HCT116 (cell line): ENCODE measurements around the gene CHST11. TPM values are rescaled to one million over a fixed set of nuclear protein-coding genes. Genes with fewer than 3 reads are reported as not detected.

ENCODE experiments used
- ATAC-seq: fragments of 200-7000 bp; cut with Tn5 transposase; 2 replicates; pipeline ENCODE4 v1.9.1; 2020; ENCODE audit warnings: mild to moderate bottlenecking, moderate library complexity
- BruUV-seq: library from RNA; stranded (reverse); fragments of 400-500 nt; replicated peaks from 2 replicates; lab custom pipeline; 2021; lab: Mats Ljungman, UMichigan
- CTCF ChIA-PET: fragments of 300-600 bp; sonication (Branson Sonifier 250); formaldehyde crosslinking; loops from one replicate; lab custom pipeline; 2021; ENCODE audit warnings: antibody characterized with exemption; lab: Charles Lee
- POLR2A ChIA-PET: fragments of 300-600, 350-600 bp; sonication (Branson Sonifier 250); formaldehyde crosslinking; loops from one replicate; lab custom pipeline; 2021; ENCODE audit warnings: antibody characterized with exemption; lab: Charles Lee
- RAD21 ChIA-PET, 2 experiments: fragments of 300-600 bp; sonication (Branson Sonifier 250); formaldehyde crosslinking; loops; one replicate each; lab custom pipeline; 2023; ENCODE audit warnings: low total read pairs in 2 of 2; ENCODE audit not compliant: uncharacterized antibody in 2 of 2, unreplicated experiment in 2 of 2, low non-redundant PET in 1 of 2; lab: Charles Lee
- DNase-seq: peaks from one replicate; pipeline ENCODE4 v3.0.0-alpha.2; 2010; ENCODE audit warnings: low read depth, low spot score
- H2AFZ ChIP-seq: fragments of 200-600 bp; shearing (Covaris generic), sonication (generic); 2 replicates; pipeline ENCODE4 v1.6.1; 2017; ENCODE audit warnings: low read depth, mixed run types, mixed read lengths, antibody characterized with exemption, low read length; ENCODE audit not compliant: poor library complexity, severe bottlenecking
- H3K27ac ChIP-seq: 2 replicates; pipeline ENCODE4 v1.5.1; 2012; ENCODE audit warnings: low read depth, low read length
- H3K27me3 ChIP-seq: fragments of 200-600 bp; sonication (generic); 2 replicates; pipeline ENCODE4 v1.6.1; 2016; ENCODE audit warnings: mixed run types, low read length, mixed read lengths; ENCODE audit not compliant: insufficient read depth
- H3K36me3 ChIP-seq, 2 experiments: fragments of 200-500 bp in 1 of 2; fragments of 200-600 bp in 1 of 2; sonication (Bioruptor generic) in 1 of 2; sonication (generic) in 1 of 2; 2 replicates each; pipeline versions ENCODE4 v1.5.1 to v1.6.1; 2014 to 2016; ENCODE audit warnings: low read length in 2 of 2, inconsistent platforms in 1 of 2, mixed read lengths in 1 of 2, mixed run types in 1 of 2; ENCODE audit not compliant: insufficient read depth in 2 of 2, control insufficient read depth in 1 of 2
- H3K4me1 ChIP-seq, 2 experiments: fragments of 200-600 bp in 1 of 2; sonication (generic) in 1 of 2; 2 replicates each; pipeline versions ENCODE4 v1.5.1 to v1.6.1; 2012 to 2017; ENCODE audit warnings: low read length in 2 of 2, inconsistent platforms in 1 of 2, mild to moderate bottlenecking in 1 of 2, mixed read lengths in 1 of 2, mixed run types in 1 of 2, moderate library complexity in 1 of 2; ENCODE audit not compliant: insufficient read depth in 2 of 2, control insufficient read depth in 1 of 2
- H3K4me2 ChIP-seq: fragments of 200-600 bp; sonication (generic); 2 replicates; pipeline ENCODE4 v1.6.1; 2017; ENCODE audit warnings: mixed run types, low read length, mixed read lengths
- H3K4me3 ChIP-seq, 2 experiments: fragments of 200-600 bp in 1 of 2; sonication (generic) in 1 of 2; replicated peaks in 1 of 2; 2 replicates each; pipeline ENCODE4 v1.5.1; 2011 to 2016; ENCODE audit warnings: low read length in 2 of 2, control low read depth in 1 of 2, low read depth in 1 of 2, mild to moderate bottlenecking in 1 of 2, mixed read lengths in 1 of 2, mixed run types in 1 of 2
- H3K79me2 ChIP-seq: fragments of 200-600 bp; sonication (generic); 2 replicates; pipeline ENCODE4 v1.6.1; 2017; ENCODE audit warnings: mild to moderate bottlenecking, mixed run types, low read length, moderate library complexity, mixed read lengths; ENCODE audit not compliant: insufficient read depth
- H3K9ac ChIP-seq: fragments of 200-600 bp; sonication (generic); 2 replicates; pipeline ENCODE4 v1.6.1; 2016; ENCODE audit warnings: low read length, mixed read lengths
- H3K9me2 ChIP-seq: fragments of 200-600 bp; sonication (generic), shearing (Covaris generic); 2 replicates; pipeline ENCODE4 v1.6.1; 2017; ENCODE audit warnings: mixed run types, mild to moderate bottlenecking, moderate library complexity; ENCODE audit not compliant: insufficient read depth
- H3K9me3 ChIP-seq, 2 experiments: fragments of 200-500 bp in 1 of 2; fragments of 200-600 bp in 1 of 2; sonication (Bioruptor generic) in 1 of 2; sonication (generic) in 1 of 2; 2 replicates each; pipeline ENCODE4 v1.6.1; 2014 to 2017; ENCODE audit warnings: low read length in 2 of 2, mixed read lengths in 2 of 2, inconsistent platforms in 1 of 2, low read depth in 1 of 2, mild to moderate bottlenecking in 1 of 2, mixed run types in 1 of 2, moderate library complexity in 1 of 2; ENCODE audit not compliant: control insufficient read depth in 1 of 2, insufficient read depth in 1 of 2
- H4K20me1 ChIP-seq: fragments of 200-600 bp; sonication (generic), shearing (Covaris generic); 2 replicates; pipeline ENCODE4 v1.6.1; 2017; ENCODE audit warnings: mixed run types, mild to moderate bottlenecking, moderate library complexity; ENCODE audit not compliant: insufficient read depth
- CEBPB ChIP-seq: IDR thresholded peaks from 2 replicates; pipeline ENCODE4 v1.6.1; 2012; ENCODE audit warnings: low read depth
- ELF1 ChIP-seq: IDR thresholded peaks from 2 replicates; pipeline ENCODE4 v1.6.1; 2012; ENCODE audit warnings: low read depth, borderline replicate concordance
- EZH2 ChIP-seq: fragments of 200-600 bp; sonication (generic); IDR thresholded peaks from 2 replicates; pipeline ENCODE4 v1.6.1; 2017; ENCODE audit warnings: antibody characterized with exemption, mixed run types
- EZH2phosphoT487 ChIP-seq: fragments of 200-600 bp; IDR thresholded peaks from 2 replicates; pipeline ENCODE4 v1.6.1; 2018; ENCODE audit warnings: antibody characterized with exemption, borderline replicate concordance
- FOSL1 ChIP-seq: IDR thresholded peaks from 2 replicates; pipeline ENCODE4 v1.6.1; 2012; ENCODE audit warnings: low read depth
- POLR2A ChIP-seq: IDR thresholded peaks from 2 replicates; pipeline ENCODE4 v1.7.0; 2011; ENCODE audit warnings: borderline replicate concordance; ENCODE audit not compliant: insufficient read depth, insufficient read length; ENCODE audit errors: extremely low read depth
- RAD21 ChIP-seq: IDR thresholded peaks from 2 replicates; pipeline ENCODE4 v1.6.1; 2012; ENCODE audit warnings: low read depth, mild to moderate bottlenecking
- REST ChIP-seq: IDR thresholded peaks from 2 replicates; pipeline ENCODE4 v1.6.1; 2012; ENCODE audit warnings: low read depth
- SP1 ChIP-seq: IDR thresholded peaks from 2 replicates; pipeline ENCODE4 v1.6.1; 2012; ENCODE audit warnings: low read depth
- SRF ChIP-seq: IDR thresholded peaks from 2 replicates; pipeline ENCODE4 v1.6.1; 2012; ENCODE audit warnings: low read depth
- TCF7L2 ChIP-seq: IDR thresholded peaks from 2 replicates; pipeline ENCODE4 v1.7.0; 2011; ENCODE audit warnings: borderline replicate concordance, inconsistent platforms; ENCODE audit not compliant: insufficient read depth, insufficient read length; ENCODE audit errors: extremely low read depth
- YY1 ChIP-seq: IDR thresholded peaks from 2 replicates; pipeline ENCODE4 v1.6.1; 2011; ENCODE audit warnings: low read length, low read depth, moderate library complexity, mild to moderate bottlenecking; ENCODE audit not compliant: insufficient replicate concordance; ENCODE audit errors: extremely low read depth
- intact Hi-C: fragments of 100-400 bp; cut with micrococcal nuclease; formaldehyde crosslinking; loops from 2 replicates; pipeline ENCODE4 v1.10.0; 2022
- total RNA-seq: library from RNA; stranded (reverse); gene quantifications from one replicate; pipeline ENCODE4 v1.2.1, GENCODE V29; 2021; ENCODE audit not compliant: unreplicated experiment
- TF ChIP-seq, protein P1 (sequence below): IDR thresholded peaks from 2 replicates; pipeline ENCODE4 v1.6.1; 2011; ENCODE audit warnings: mild to moderate bottlenecking, low read length, moderate library complexity; ENCODE audit not compliant: insufficient replicate concordance; ENCODE audit errors: extremely low read depth

Gene CHST11
- total RNA-seq, 1 experiment from 2014 or later, result 10.1 TPM

DNA sequence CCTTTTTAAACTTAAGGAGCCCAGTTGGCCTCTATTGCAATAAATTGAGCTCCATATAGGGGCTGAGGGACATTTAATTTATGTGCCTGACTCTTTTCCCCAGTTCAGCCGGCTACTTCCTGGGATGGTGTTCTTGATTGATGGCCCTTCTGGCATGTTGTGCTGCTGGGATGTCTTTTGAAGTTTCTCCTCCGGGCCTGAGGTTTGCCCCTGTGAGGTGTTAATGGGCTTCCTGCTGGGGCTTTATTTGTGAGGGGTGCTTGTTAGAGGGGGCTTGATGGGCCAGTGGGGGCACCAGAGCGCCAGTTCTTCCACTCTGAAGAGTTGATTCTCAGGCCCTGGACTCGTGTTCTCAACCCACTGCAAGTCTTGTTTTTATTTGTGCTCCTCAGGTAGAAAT, 69.6 kb downstream of the CHST11 start:
- peaks cover 4 to 11% of the 10 kb centered on the region in 2 experiments; a peak in 3 of 4 replicates for H3K4me1 ChIP-seq
- ATAC-seq (no peak), DNase-seq (no peak)
- RAD21 ChIA-PET, result no interaction called here
- H3K79me2 ChIP-seq, result no peaks in the 10 kb centered on the region
- H3K27ac ChIP-seq, result no peak overlapping the region
- H3K36me3 ChIP-seq, result no peaks in the 10 kb centered on the region
- H2AFZ ChIP-seq, result no peak overlapping the region
- TF ChIP-seq REST, result no peak
- TF ChIP-seq TCF7L2, result peak; percentile 84
- no peak for TF ChIP-seq SP1
- no peaks in the 10 kb centered on the region for H3K9me2 ChIP-seq
- CTCF ChIA-PET, result no interaction called here
- no peaks in the 10 kb centered on the region for H4K20me1 ChIP-seq
- POLR2A ChIA-PET, result no interaction called here
- intact Hi-C loops, result no loop called here
- H3K4me3 ChIP-seq, result no peak overlapping the region
- no peak overlapping the region for H3K4me2 ChIP-seq
- H3K9ac ChIP-seq, result no peak overlapping the region
- no TSS peak for BruUV-seq
- H3K9me3 ChIP-seq, result no peaks in the 10 kb centered on the region
- H3K27me3 ChIP-seq, result no peaks in the 10 kb centered on the region

DNA sequence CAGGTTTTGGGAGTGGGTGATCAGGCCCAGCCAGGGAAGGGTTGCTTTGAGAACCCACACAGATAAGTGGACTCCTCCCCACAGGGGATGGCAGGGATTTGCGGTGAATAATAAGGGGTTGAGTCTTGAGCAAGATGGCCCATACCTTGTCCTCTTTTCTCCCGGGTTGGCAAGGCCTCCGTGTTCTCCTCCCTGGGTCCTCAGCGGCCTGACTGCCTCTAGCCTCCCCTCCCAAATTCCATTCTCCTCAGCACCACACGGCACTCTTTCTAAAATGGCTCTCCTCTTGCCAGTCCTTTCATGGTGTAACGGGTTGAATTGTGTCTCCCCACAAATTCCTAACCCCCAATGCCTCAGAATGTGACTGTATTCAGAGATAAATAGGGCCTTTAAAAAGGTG, 70.0 kb downstream of the CHST11 start:
- ATAC-seq, result no peak
- Histone ChIP-seq H3K4me2 (no peak overlapping the region), H2AFZ (no peak overlapping the region), H3K9me2 (no peaks in the 10 kb centered on the region), H4K20me1 (no peaks in the 10 kb centered on the region), H3K36me3 (no peaks in the 10 kb centered on the region), H3K4me3 (no peak overlapping the region), H3K9me3 (no peaks in the 10 kb centered on the region), H3K79me2 (no peaks in the 10 kb centered on the region), H3K9ac (no peak overlapping the region), H3K27ac (no peak overlapping the region), H3K27me3 (no peaks in the 10 kb centered on the region), H3K4me1 (peaks cover 4 to 7% of the 10 kb centered on the region in 2 experiments; a peak in 3 of 4 replicates)
- ChIA-PET RAD21 (no interaction called here), CTCF (no interaction called here), POLR2A (no interaction called here)
- no peak for DNase-seq
- intact Hi-C loops, result no loop called here
- no TSS peak for BruUV-seq
- TF ChIP-seq, protein P1, sequence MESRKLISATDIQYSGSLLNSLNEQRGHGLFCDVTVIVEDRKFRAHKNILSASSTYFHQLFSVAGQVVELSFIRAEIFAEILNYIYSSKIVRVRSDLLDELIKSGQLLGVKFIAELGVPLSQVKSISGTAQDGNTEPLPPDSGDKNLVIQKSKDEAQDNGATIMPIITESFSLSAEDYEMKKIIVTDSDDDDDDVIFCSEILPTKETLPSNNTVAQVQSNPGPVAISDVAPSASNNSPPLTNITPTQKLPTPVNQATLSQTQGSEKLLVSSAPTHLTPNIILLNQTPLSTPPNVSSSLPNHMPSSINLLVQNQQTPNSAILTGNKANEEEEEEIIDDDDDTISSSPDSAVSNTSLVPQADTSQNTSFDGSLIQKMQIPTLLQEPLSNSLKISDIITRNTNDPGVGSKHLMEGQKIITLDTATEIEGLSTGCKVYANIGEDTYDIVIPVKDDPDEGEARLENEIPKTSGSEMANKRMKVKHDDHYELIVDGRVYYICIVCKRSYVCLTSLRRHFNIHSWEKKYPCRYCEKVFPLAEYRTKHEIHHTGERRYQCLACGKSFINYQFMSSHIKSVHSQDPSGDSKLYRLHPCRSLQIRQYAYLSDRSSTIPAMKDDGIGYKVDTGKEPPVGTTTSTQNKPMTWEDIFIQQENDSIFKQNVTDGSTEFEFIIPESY, result no peak
- TF ChIP-seq YY1 (no peak), FOSL1 (no peak), ELF1 (no peak), EZH2 (no peak), SRF (no peak), EZH2phosphoT487 (no peak), CEBPB (no peak), RAD21 (no peak), POLR2A (no peak)
